ENCODE data around the gene TNIK. TPM values are rescaled to one million over a fixed set of nuclear protein-coding genes. Genes with fewer than 3 reads are reported as not detected.

The TNIK gene
- total and polyA plus RNA-seq, 10 of the 15 experiments (the other 5 are each of a cell fraction or from before 2014, with no cell fraction given), result 13.9 to 74.3 (median 48.2) TPM

DNA sequence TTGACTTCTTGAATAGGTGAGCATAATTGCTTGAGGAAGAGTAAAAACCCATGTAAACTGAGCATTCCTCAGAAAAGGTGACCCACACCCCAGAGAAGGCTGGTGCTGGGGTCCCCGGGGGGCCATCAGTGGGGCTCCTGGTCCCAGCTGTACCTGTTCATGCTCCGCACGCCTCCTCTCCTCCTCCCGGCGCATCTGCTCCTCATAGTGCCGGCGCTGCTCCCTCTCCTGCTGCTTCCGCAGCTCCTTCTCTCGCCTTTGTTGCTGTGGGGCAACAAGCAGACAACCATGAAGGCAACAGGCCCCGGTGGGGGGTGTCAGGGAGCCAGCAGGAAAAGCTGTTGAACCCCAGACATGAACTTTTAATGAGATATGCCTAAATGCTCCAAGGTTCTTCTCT is 320.0 kb downstream of the TNIK start:
- Histone ChIP-seq H2AFZ (ENCODE audit: control insufficient read depth, low read depth, low read length) (no peak overlapping the region), H3K27ac (ENCODE audit: control insufficient read depth, insufficient read depth) (no peak overlapping the region), H3K4me3 (no peak overlapping the region), H4K20me1 (ENCODE audit: control insufficient read depth, insufficient read depth) (no peaks in the 10 kb centered on the region), H3K9ac (ENCODE audit: control insufficient read depth, insufficient read depth, low read length) (no peak overlapping the region), H3K79me2 (ENCODE audit: control insufficient read depth, insufficient read depth, low read length) (no peaks in the 10 kb centered on the region), H3K27me3 (replicated peaks in 1 of 2; ENCODE audit: control insufficient read depth in 2 of 2, insufficient read depth in 2 of 2, low read length in 1 of 2) (no peaks in the 10 kb centered on the region), H3K36me3 (ENCODE audit: control insufficient read depth in 2 of 2, insufficient read depth in 2 of 2, low read length in 1 of 2) (peaks cover 12 to 19% of the 10 kb centered on the region in 2 experiments), H3K9me3 (replicated peaks; ENCODE audit: control insufficient read depth, insufficient read depth, low read length) (no peaks in the 10 kb centered on the region), H3K4me2 (ENCODE audit: control insufficient read depth, insufficient read depth) (no peak overlapping the region), H3K4me1 (ENCODE audit: control insufficient read depth, insufficient read depth, low read length) (no peaks in the 10 kb centered on the region)
- in situ Hi-C loops (cut with MboI) (no loop called here), intact Hi-C loops (cut with micrococcal nuclease; ENCODE audit: unreplicated experiment) (no loop called here)
- TF ChIP-seq, protein P1, sequence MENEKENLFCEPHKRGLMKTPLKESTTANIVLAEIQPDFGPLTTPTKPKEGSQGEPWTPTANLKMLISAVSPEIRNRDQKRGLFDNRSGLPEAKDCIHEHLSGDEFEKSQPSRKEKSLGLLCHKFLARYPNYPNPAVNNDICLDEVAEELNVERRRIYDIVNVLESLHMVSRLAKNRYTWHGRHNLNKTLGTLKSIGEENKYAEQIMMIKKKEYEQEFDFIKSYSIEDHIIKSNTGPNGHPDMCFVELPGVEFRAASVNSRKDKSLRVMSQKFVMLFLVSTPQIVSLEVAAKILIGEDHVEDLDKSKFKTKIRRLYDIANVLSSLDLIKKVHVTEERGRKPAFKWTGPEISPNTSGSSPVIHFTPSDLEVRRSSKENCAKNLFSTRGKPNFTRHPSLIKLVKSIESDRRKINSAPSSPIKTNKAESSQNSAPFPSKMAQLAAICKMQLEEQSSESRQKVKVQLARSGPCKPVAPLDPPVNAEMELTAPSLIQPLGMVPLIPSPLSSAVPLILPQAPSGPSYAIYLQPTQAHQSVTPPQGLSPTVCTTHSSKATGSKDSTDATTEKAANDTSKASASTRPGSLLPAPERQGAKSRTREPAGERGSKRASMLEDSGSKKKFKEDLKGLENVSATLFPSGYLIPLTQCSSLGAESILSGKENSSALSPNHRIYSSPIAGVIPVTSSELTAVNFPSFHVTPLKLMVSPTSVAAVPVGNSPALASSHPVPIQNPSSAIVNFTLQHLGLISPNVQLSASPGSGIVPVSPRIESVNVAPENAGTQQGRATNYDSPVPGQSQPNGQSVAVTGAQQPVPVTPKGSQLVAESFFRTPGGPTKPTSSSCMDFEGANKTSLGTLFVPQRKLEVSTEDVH (IDR thresholded peaks at IDR 0.05; ENCODE audit: low read depth, partially characterized antibody), result no peak
- TF ChIP-seq POLR2A (IDR thresholded peaks at IDR 0.05; ENCODE audit: low read depth, low read length), result peak; percentile 22; the same call in 1 of the 2 replicates
- ChIA-PET RAD21 (ENCODE audit: unreplicated experiment) (no interaction called here), CTCF (interaction anchor here (0.6 kb wide), 1 partner anchor 28 kb away, joined by 3 read pairs; no protein-coding TSS in a partner anchor), POLR2A (interaction anchor here (1.0 kb wide), 1 partner anchor 14 kb away, joined by 5 read pairs; no protein-coding TSS in a partner anchor), SMC1A (ENCODE audit: uncharacterized antibody, unreplicated experiment) (no interaction called here)
- FAIRE-seq (no peak), ATAC-seq (no peak), DNase-seq (ENCODE audit: low read depth, low spot score) (no peak)
- BruUV-seq (replicated peaks), result no TSS peak
- whole genome bisulfite sequencing (ENCODE audit: insufficient coverage, insufficient replicate concordance, low lambda C conversion rate, missing lambda C conversion rate), result 93% methylated on average over 10 of the region's 10 CpGs

DNA sequence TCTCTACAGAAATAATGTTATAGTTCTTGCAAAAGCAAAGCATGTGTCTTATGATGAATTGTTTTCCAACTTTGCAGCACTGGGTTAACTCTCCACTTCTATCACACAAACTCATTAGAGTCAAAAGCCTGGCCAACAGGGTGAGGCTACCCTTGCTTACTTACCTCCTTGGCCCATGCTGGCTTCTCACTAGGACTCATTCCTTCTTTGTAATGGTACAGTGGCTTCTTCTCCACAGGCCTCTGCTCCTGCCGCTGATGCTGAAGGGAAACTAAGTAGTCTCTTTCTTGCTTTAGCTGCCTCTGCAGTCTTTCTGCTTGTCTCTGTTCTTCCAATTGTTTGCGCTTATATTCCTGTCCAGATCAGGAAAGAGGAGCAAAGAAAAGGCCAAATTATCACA is 322.2 kb downstream of the TNIK start:
- ChIA-PET SMC1A (ENCODE audit: uncharacterized antibody, unreplicated experiment) (interaction anchor here (1.1 to 1.3 kb wide), 2 partner anchors 10 to 71 kb away, joined by 3 read pairs; no protein-coding TSS in a partner anchor), RAD21 (ENCODE audit: unreplicated experiment) (no interaction called here), POLR2A (no interaction called here), CTCF (interaction anchor here (1.0 to 1.7 kb wide), 2 partner anchors 429 to 532 kb away, joined by 3 read pairs; no protein-coding TSS in a partner anchor)
- no peak overlapping the region for H3K9ac ChIP-seq (ENCODE audit: control insufficient read depth, insufficient read depth, low read length)
- H2AFZ ChIP-seq (ENCODE audit: control insufficient read depth, low read depth, low read length), result no peak overlapping the region
- H3K27me3 ChIP-seq (replicated peaks in 1 of 2; ENCODE audit: control insufficient read depth in 2 of 2, insufficient read depth in 2 of 2, low read length in 1 of 2), result no peaks in the 10 kb centered on the region
- intact Hi-C loops (cut with micrococcal nuclease; ENCODE audit: unreplicated experiment) (loop anchor here (10.0 kb wide), 1 partner anchor 173 kb away; no protein-coding TSS in a partner anchor), in situ Hi-C loops (cut with MboI) (no loop called here)
- no peak overlapping the region for H3K27ac ChIP-seq (ENCODE audit: control insufficient read depth, insufficient read depth)
- no peaks in the 10 kb centered on the region for H3K4me1 ChIP-seq (ENCODE audit: control insufficient read depth, insufficient read depth, low read length)
- DNase-seq (ENCODE audit: low read depth, low spot score) (no peak), ATAC-seq (no peak), FAIRE-seq (no peak)
- H3K4me2 ChIP-seq (ENCODE audit: control insufficient read depth, insufficient read depth), result no peak overlapping the region
- no peaks in the 10 kb centered on the region for H4K20me1 ChIP-seq (ENCODE audit: control insufficient read depth, insufficient read depth)
- no TSS peak for BruUV-seq (replicated peaks)
- H3K36me3 ChIP-seq (ENCODE audit: control insufficient read depth in 2 of 2, insufficient read depth in 2 of 2, low read length in 1 of 2), result peaks cover 12 to 23% of the 10 kb centered on the region in 2 experiments
- WGBS (ENCODE audit: insufficient coverage, insufficient replicate concordance, low lambda C conversion rate, missing lambda C conversion rate), result 100% methylated on average over 2 of the region's 2 CpGs
- TF ChIP-seq STAT1 (conservative IDR thresholded peaks at IDR 0.05) (no peak), GATAD2B (conservative IDR thresholded peaks at IDR 0.05; ENCODE audit: low read depth) (no peak), NFXL1 (IDR thresholded peaks at IDR 0.05; ENCODE audit: borderline replicate concordance) (no peak), TBL1XR1 (IDR thresholded peaks at IDR 0.05; ENCODE audit: low read depth, low read length) (no peak)
- no peak overlapping the region for H3K4me3 ChIP-seq
- H3K9me3 ChIP-seq (replicated peaks; ENCODE audit: control insufficient read depth, insufficient read depth, low read length), result no peaks in the 10 kb centered on the region
- no peaks in the 10 kb centered on the region for H3K79me2 ChIP-seq (ENCODE audit: control insufficient read depth, insufficient read depth, low read length)

Data from GM12878 (cell line).